Stimulated activated CD4-positive, alpha-beta T cell treated with anti-CD3 and anti-CD28 coated beads, Interleukin-12 subunit alpha, Interleukin-12 subunit beta, amount 100 ng/mL, for 24 hours (primary cell): ENCODE data around the gene ZBBX.
"Not testable (repeated sequence)": the region's sequence is repeated elsewhere in the genome, so short reads cannot be mapped to it uniquely, and the experiment has no call there.

ENCODE experiments used
- DNase-seq, 2 experiments: peaks; one replicate each; pipeline ENCODE4 v3.0.0-alpha.2; 2020; ENCODE audit warnings: low read depth in 2 of 2

ZBBX gene

GRCh38 chr3:167380004-167380689 lies at the start of gene ZBBX:
Gene ZBBX (minus strand): TSS chr3:167380297. CDS start chr3:167372901, 7,396 bp downstream.
- peak; percentile 75 to 84 for DNase-seq

- not testable (repeated sequence) for DNase-seq
Measured at GRCh38 chr3:167426962-167427361, 46.9 kb upstream of the ZBBX start.

GRCh38 chr3:167422396-167422795 lies 42.3 kb upstream of the ZBBX start:
- not testable (repeated sequence) for DNase-seq

- no peak for DNase-seq
Measured at GRCh38 chr3:167409611-167410010, 29.5 kb upstream of the ZBBX start.

- DNase-seq, result no peak
Measured at GRCh38 chr3:167406876-167407492, 26.9 kb upstream of the ZBBX start.

- DNase-seq, result no peak
Measured at GRCh38 chr3:167397826-167398225, 17.7 kb upstream of the ZBBX start.

- DNase-seq, result no peak
Measured at GRCh38 chr3:167396075-167396474, 16.0 kb upstream of the ZBBX start.

GRCh38 chr3:167394003-167394402 lies 13.9 kb upstream of the ZBBX start:
- no peak for DNase-seq

- no peak for DNase-seq
Measured at GRCh38 chr3:167382155-167382554, 2.1 kb upstream of the ZBBX start.

- DNase-seq, result no peak
Measured at GRCh38 chr3:167375478-167375877, 4.6 kb downstream of the ZBBX start.

GRCh38 chr3:167372138-167372537 lies 8.0 kb downstream of the ZBBX start:
- no peak for DNase-seq

- no peak for DNase-seq
Measured at GRCh38 chr3:167361948-167362347, 18.1 kb downstream of the ZBBX start.

- no peak for DNase-seq
Measured at GRCh38 chr3:167361306-167361705, 18.8 kb downstream of the ZBBX start.

- no peak for DNase-seq
Measured at GRCh38 chr3:167355446-167355845, 24.7 kb downstream of the ZBBX start.

- no peak for DNase-seq
Measured at GRCh38 chr3:167354751-167355150, 25.3 kb downstream of the ZBBX start.

GRCh38 chr3:167350245-167350862 lies 29.7 kb downstream of the ZBBX start:
- DNase-seq, result no peak

- no peak for DNase-seq
Measured at GRCh38 chr3:167346171-167346570, 33.9 kb downstream of the ZBBX start.

GRCh38 chr3:167330993-167331785 lies 48.9 kb downstream of the ZBBX start:
- no peak for DNase-seq

GRCh38 chr3:167323572-167323971 lies 56.5 kb downstream of the ZBBX start:
- DNase-seq, result no peak

GRCh38 chr3:167318996-167319615 lies 61.0 kb downstream of the ZBBX start:
- DNase-seq, result no peak

GRCh38 chr3:167318306-167318705 lies 61.8 kb downstream of the ZBBX start:
- DNase-seq, result no peak

GRCh38 chr3:167306319-167306718 lies 73.8 kb downstream of the ZBBX start:
- no peak for DNase-seq
